HEK293 (cell line): ENCODE measurements around the gene AP1S2.

Experiments
- SETDB1 ChIP-seq: IDR thresholded peaks from one replicate; pipeline ENCODE4 v1.6.1; 2017; ENCODE audit warnings: mild to moderate bottlenecking, low read length, moderate library complexity, mixed read lengths; ENCODE audit not compliant: insufficient read length
- TRIM28 ChIP-seq: IDR thresholded peaks from 2 replicates; pipeline ENCODE4 v1.6.1; 2011; ENCODE audit warnings: low read length, control low read depth, borderline replicate concordance
- ZBTB8A ChIP-seq: fragments of 450-650 bp; formaldehyde crosslinking; IDR thresholded peaks from 2 replicates; pipeline ENCODE4 v1.5.1; 2016; ENCODE audit warnings: missing biosample characterization, missing genetic modification characterization
- ZFP41 ChIP-seq: fragments of 450-650 bp; formaldehyde crosslinking; IDR thresholded peaks from 2 replicates; pipeline ENCODE4 v1.5.1; 2016; ENCODE audit warnings: missing biosample characterization, missing genetic modification characterization, borderline replicate concordance
- ZIC2 ChIP-seq: fragments of 450-650 bp; formaldehyde crosslinking; IDR thresholded peaks from 2 replicates; pipeline ENCODE4 v1.5.1; 2016; ENCODE audit warnings: missing biosample characterization, missing genetic modification characterization
- ZNF132 ChIP-seq: fragments of 450-650 bp; formaldehyde crosslinking; IDR thresholded peaks from 2 replicates; pipeline ENCODE4 v1.5.1; 2017; ENCODE audit warnings: missing biosample characterization, missing genetic modification characterization, borderline replicate concordance
- ZNF335 ChIP-seq: fragments of 450-650 bp; formaldehyde crosslinking; conservative IDR thresholded peaks from 2 replicates; pipeline ENCODE4 v1.5.1; 2016; ENCODE audit warnings: missing biosample characterization, missing genetic modification characterization
- ZNF549 ChIP-seq: fragments of 450-650 bp; IDR thresholded peaks from 2 replicates; pipeline ENCODE4 v1.5.1; 2018; ENCODE audit warnings: missing biosample characterization, missing genetic modification characterization, mild to moderate bottlenecking, inconsistent platforms, moderate library complexity
- ZNF660 ChIP-seq: fragments of 450-650 bp; IDR thresholded peaks from 2 replicates; pipeline ENCODE4 v1.5.1; 2018; ENCODE audit warnings: missing biosample characterization, mild to moderate bottlenecking, missing genetic modification characterization
- TF ChIP-seq, protein P1 (sequence below): fragments of 450-650 bp; formaldehyde crosslinking; IDR thresholded peaks from 2 replicates; pipeline ENCODE4 v1.5.1; 2016; ENCODE audit warnings: missing biosample characterization, missing genetic modification characterization
- TF ChIP-seq, protein P2 (sequence below): fragments of 450-650 bp; formaldehyde crosslinking; IDR thresholded peaks from 2 replicates; pipeline ENCODE4 v1.5.1; 2016; ENCODE audit warnings: missing biosample characterization, missing genetic modification characterization
- TF ChIP-seq, protein P3 (sequence below): fragments of 450-650 bp; formaldehyde crosslinking; IDR thresholded peaks from 2 replicates; pipeline ENCODE4 v1.5.1; 2016; ENCODE audit warnings: missing biosample characterization, missing genetic modification characterization

DNA sequence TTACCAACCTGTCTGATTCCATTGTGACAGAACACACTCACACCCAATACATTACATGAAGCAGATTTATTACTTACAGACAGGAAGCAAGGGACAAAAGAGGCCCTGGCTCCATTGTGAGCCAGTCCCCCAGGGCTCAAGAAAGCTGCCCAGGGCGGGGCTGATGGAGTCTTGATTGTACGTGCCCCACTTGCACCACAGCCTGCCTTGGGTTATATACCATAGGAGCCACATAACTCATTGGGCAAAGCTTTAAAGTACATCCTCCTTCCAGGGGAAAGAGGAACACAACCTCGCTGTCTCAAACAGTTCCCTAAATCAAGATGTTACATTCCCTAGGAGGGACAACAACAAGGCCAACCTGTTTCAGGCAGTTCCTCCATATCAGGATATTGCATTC lies 67.7 kb downstream of the AP1S2 start:
- no peak for TF ChIP-seq ZBTB8A (tag by site-specific recombination)
- no peak for TF ChIP-seq ZNF660 (tag by site-specific recombination)
- no peak for TF ChIP-seq TRIM28
- TF ChIP-seq ZNF549 (tag by site-specific recombination), result no peak
- TF ChIP-seq, protein P1, sequence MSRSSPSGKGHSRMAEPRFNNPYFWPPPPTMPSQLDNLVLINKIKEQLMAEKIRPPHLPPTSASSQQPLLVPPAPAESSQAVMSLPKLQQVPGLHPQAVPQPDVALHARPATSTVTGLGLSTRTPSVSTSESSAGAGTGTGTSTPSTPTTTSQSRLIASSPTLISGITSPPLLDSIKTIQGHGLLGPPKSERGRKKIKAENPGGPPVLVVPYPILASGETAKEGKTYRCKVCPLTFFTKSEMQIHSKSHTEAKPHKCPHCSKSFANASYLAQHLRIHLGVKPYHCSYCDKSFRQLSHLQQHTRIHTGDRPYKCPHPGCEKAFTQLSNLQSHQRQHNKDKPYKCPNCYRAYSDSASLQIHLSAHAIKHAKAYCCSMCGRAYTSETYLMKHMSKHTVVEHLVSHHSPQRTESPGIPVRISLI (tag by site-specific recombination), result no peak
- no peak for TF ChIP-seq ZNF132 (tag by site-specific recombination)
- no peak for TF ChIP-seq ZNF335
- no peak for TF ChIP-seq ZFP41 (tag by site-specific recombination)
- TF ChIP-seq, protein P2, sequence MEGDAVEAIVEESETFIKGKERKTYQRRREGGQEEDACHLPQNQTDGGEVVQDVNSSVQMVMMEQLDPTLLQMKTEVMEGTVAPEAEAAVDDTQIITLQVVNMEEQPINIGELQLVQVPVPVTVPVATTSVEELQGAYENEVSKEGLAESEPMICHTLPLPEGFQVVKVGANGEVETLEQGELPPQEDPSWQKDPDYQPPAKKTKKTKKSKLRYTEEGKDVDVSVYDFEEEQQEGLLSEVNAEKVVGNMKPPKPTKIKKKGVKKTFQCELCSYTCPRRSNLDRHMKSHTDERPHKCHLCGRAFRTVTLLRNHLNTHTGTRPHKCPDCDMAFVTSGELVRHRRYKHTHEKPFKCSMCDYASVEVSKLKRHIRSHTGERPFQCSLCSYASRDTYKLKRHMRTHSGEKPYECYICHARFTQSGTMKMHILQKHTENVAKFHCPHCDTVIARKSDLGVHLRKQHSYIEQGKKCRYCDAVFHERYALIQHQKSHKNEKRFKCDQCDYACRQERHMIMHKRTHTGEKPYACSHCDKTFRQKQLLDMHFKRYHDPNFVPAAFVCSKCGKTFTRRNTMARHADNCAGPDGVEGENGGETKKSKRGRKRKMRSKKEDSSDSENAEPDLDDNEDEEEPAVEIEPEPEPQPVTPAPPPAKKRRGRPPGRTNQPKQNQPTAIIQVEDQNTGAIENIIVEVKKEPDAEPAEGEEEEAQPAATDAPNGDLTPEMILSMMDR (tag by site-specific recombination), result no peak
- TF ChIP-seq SETDB1, result no peak
- TF ChIP-seq, protein P3, sequence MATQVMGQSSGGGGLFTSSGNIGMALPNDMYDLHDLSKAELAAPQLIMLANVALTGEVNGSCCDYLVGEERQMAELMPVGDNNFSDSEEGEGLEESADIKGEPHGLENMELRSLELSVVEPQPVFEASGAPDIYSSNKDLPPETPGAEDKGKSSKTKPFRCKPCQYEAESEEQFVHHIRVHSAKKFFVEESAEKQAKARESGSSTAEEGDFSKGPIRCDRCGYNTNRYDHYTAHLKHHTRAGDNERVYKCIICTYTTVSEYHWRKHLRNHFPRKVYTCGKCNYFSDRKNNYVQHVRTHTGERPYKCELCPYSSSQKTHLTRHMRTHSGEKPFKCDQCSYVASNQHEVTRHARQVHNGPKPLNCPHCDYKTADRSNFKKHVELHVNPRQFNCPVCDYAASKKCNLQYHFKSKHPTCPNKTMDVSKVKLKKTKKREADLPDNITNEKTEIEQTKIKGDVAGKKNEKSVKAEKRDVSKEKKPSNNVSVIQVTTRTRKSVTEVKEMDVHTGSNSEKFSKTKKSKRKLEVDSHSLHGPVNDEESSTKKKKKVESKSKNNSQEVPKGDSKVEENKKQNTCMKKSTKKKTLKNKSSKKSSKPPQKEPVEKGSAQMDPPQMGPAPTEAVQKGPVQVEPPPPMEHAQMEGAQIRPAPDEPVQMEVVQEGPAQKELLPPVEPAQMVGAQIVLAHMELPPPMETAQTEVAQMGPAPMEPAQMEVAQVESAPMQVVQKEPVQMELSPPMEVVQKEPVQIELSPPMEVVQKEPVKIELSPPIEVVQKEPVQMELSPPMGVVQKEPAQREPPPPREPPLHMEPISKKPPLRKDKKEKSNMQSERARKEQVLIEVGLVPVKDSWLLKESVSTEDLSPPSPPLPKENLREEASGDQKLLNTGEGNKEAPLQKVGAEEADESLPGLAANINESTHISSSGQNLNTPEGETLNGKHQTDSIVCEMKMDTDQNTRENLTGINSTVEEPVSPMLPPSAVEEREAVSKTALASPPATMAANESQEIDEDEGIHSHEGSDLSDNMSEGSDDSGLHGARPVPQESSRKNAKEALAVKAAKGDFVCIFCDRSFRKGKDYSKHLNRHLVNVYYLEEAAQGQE (tag by site-specific recombination), result no peak
- no peak for TF ChIP-seq ZIC2 (tag by site-specific recombination)
